GM21576 (cell line): ENCODE data around the gene CCDC192.
"Not testable (repeated sequence)": the region's sequence is repeated elsewhere in the genome, so short reads cannot be mapped to it uniquely, and the experiment has no call there.

ENCODE experiments used
- ATAC-seq: cut with Tn5 transposase; IDR thresholded peaks from one replicate; pipeline ENCODE4 v1.9.1; 2021; ENCODE audit warnings: mild to moderate bottlenecking, moderate library complexity; ENCODE audit not compliant: unreplicated experiment

Gene CCDC192

GRCh38 chr5:127697894-127698600 is 5.1 kb upstream of the CCDC192 start:
- ATAC-seq: no peak

GRCh38 chr5:127699416-127699815 is 3.8 kb upstream of the CCDC192 start:
- ATAC-seq: no peak

- ATAC-seq: no peak
Measured at GRCh38 chr5:127700237-127700766, 2.9 kb upstream of the CCDC192 start.

GRCh38 chr5:127702434-127702833 is 757 bp upstream of the CCDC192 start:
- ATAC-seq: no peak

- ATAC-seq: no peak
Measured at GRCh38 chr5:127705120-127705892, 2.1 kb downstream of the CCDC192 start.

GRCh38 chr5:127706691-127707090 is 3.5 kb downstream of the CCDC192 start:
- no peak for ATAC-seq

- ATAC-seq: no peak
Measured at GRCh38 chr5:127707209-127707608, 4.0 kb downstream of the CCDC192 start.

- ATAC-seq: not testable (repeated sequence)
Measured at GRCh38 chr5:127713083-127713482, 9.9 kb downstream of the CCDC192 start.

GRCh38 chr5:127718181-127718580 is 15.0 kb downstream of the CCDC192 start:
- ATAC-seq: no peak

- ATAC-seq: no peak
Measured at GRCh38 chr5:127723571-127723970, 20.4 kb downstream of the CCDC192 start.

GRCh38 chr5:127725673-127726072 is 22.5 kb downstream of the CCDC192 start:
- no peak for ATAC-seq

- ATAC-seq: no peak
Measured at GRCh38 chr5:127732963-127733362, 29.8 kb downstream of the CCDC192 start.

- not testable (repeated sequence) for ATAC-seq
Measured at GRCh38 chr5:127739348-127739747, 36.2 kb downstream of the CCDC192 start.

- ATAC-seq: no peak
Measured at GRCh38 chr5:127739807-127740384, 36.7 kb downstream of the CCDC192 start.

- no peak for ATAC-seq
Measured at GRCh38 chr5:127741412-127741811, 38.2 kb downstream of the CCDC192 start.

GRCh38 chr5:127744241-127744640 is 41.0 kb downstream of the CCDC192 start:
- no peak for ATAC-seq

- ATAC-seq: no peak
Measured at GRCh38 chr5:127746756-127747155, 43.6 kb downstream of the CCDC192 start.

- ATAC-seq: not testable (repeated sequence)
Measured at GRCh38 chr5:127752503-127753265, 49.5 kb downstream of the CCDC192 start.

- ATAC-seq: no peak
Measured at GRCh38 chr5:127754259-127754658, 51.1 kb downstream of the CCDC192 start.

GRCh38 chr5:127754706-127755105 is 51.5 kb downstream of the CCDC192 start:
- no peak for ATAC-seq

- ATAC-seq: peak; percentile 75
Measured at GRCh38 chr5:127757576-127757975, 54.4 kb downstream of the CCDC192 start.
